DMS 273 (cell line): ENCODE measurements around the gene GALNT10.

Experiments used
- DNase-seq: peaks from one replicate; lab custom pipeline; 2025; ENCODE audit not compliant: unreplicated experiment; lab: John Stamatoyannopoulos, UW

Gene GALNT10

GRCh38 chr5:154230526-154230925 is 40.0 kb downstream of the GALNT10 start:
- DNase-seq = no peak

- no peak for DNase-seq
These were observed 44.0 kb downstream of the GALNT10 start for GRCh38 chr5:154234551-154234950.

GRCh38 chr5:154236011-154236410 is 45.5 kb downstream of the GALNT10 start:
- no peak for DNase-seq

GRCh38 chr5:154236536-154237375 is 46.2 kb downstream of the GALNT10 start:
- DNase-seq = no peak

GRCh38 chr5:154237376-154237743 is 46.8 kb downstream of the GALNT10 start:
- no peak for DNase-seq

- no peak for DNase-seq
These were observed 47.4 kb downstream of the GALNT10 start for GRCh38 chr5:154237946-154238345.

- no peak for DNase-seq
These were observed 48.4 kb downstream of the GALNT10 start for GRCh38 chr5:154238776-154239481.

GRCh38 chr5:154240595-154240994 is 50.1 kb downstream of the GALNT10 start:
- DNase-seq = no peak

- no peak for DNase-seq
These were observed 50.5 kb downstream of the GALNT10 start for GRCh38 chr5:154241021-154241420.

- no peak for DNase-seq
These were observed 51.9 kb downstream of the GALNT10 start for GRCh38 chr5:154242442-154242841.

- no peak for DNase-seq
These were observed 52.4 kb downstream of the GALNT10 start for GRCh38 chr5:154242964-154243376.

GRCh38 chr5:154243736-154244135 is 53.2 kb downstream of the GALNT10 start:
- DNase-seq = no peak

GRCh38 chr5:154244476-154244875 is 53.9 kb downstream of the GALNT10 start:
- DNase-seq = peak; percentile 75

GRCh38 chr5:154248691-154249090 is 58.2 kb downstream of the GALNT10 start:
- DNase-seq = no peak

GRCh38 chr5:154249826-154250225 is 59.3 kb downstream of the GALNT10 start:
- no peak for DNase-seq

GRCh38 chr5:154251529-154251928 is 61.0 kb downstream of the GALNT10 start:
- DNase-seq = no peak

- DNase-seq = no peak
These were observed 63.3 kb downstream of the GALNT10 start for GRCh38 chr5:154253807-154254206.

GRCh38 chr5:154254896-154255295 is 64.4 kb downstream of the GALNT10 start:
- DNase-seq = no peak

- no peak for DNase-seq
These were observed 66.5 kb downstream of the GALNT10 start for GRCh38 chr5:154257046-154257445.

- no peak for DNase-seq
These were observed 68.1 kb downstream of the GALNT10 start for GRCh38 chr5:154258531-154259217.

- DNase-seq = no peak
These were observed 69.8 kb downstream of the GALNT10 start for GRCh38 chr5:154260224-154260927.
